GM19395 (cell line): Measurements from ENCODE around the gene HCN4.

Source experiments
- ATAC-seq: cut with Tn5 transposase; IDR thresholded peaks from one replicate; pipeline ENCODE4 v1.9.1; 2021; ENCODE audit warnings: mild to moderate bottlenecking, moderate library complexity; ENCODE audit not compliant: unreplicated experiment

Gene HCN4

DNA sequence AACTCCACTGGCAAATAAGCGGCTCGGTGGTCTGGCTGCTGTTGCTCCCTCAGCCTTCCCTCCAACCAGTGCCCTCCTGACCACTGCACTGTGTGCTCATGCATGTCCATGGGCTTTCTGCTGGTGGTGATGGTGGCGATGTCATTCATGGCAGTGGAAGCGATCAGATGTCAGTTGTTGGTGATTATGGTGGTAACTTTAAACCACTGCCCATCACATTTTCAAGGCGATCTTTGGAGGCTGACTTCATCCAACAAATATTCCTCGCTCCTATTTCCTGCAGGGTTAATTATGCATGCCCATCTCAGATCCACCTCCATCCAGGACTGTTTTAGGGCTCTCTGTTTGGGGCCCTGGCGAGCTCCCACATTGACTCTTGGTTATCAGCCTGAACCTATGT is 13.4 kb upstream of the HCN4 start:
- ATAC-seq, result no peak

GRCh38 chr15:73380661-73381060 is 11.9 kb upstream of the HCN4 start:
- no peak for ATAC-seq

GRCh38 chr15:73378089-73378488 is 9.3 kb upstream of the HCN4 start:
- no peak for ATAC-seq

- no peak for ATAC-seq
Measured at GRCh38 chr15:73375755-73376305, 7.1 kb upstream of the HCN4 start.

GRCh38 chr15:73375012-73375411 is 6.3 kb upstream of the HCN4 start:
- no peak for ATAC-seq

DNA sequence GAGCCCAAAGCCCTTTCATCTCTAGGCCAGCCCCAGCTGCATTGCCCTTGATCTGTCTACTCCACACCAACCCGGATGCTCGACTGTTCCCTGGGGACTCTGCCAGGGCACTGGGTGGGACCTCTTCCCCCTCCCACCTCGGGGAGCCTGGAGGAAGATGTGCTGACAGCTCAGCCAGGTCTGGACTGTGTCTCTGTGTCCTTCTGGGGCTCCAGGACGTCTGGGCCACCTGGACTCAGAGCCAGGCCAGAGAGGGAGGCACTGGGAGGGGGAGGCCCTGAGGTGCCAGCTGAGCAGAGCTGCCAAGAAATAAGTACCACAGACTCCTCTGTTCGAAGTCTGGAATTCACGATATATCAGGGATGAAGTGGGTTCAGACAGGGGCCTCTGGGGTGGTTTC is 5.8 kb upstream of the HCN4 start:
- no peak for ATAC-seq

GRCh38 chr15:73373221-73373620 is 4.5 kb upstream of the HCN4 start:
- ATAC-seq, result no peak

DNA sequence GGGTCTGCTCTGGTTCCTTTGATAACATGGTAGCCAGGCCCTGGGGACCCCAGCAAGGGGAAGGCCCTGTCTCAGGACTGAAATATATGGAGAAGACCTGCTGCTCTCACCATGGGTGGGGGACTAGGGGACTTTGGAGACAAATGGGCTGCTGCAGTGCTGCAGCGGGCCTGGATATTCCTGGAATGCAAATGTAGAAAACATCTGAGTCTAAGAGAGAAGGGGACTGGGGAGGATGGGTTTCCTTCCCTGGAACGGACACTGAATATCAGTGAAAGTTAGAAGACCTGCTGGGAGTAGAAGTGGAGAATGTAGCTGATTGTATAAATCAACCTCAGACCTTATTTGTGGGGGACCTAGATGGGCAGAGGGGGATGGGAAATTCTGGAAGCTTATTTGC is 3.1 kb upstream of the HCN4 start:
- no peak for ATAC-seq

GRCh38 chr15:73370151-73370550 is 1.4 kb upstream of the HCN4 start:
- no peak for ATAC-seq

GRCh38 chr15:73369154-73369694 is 466 bp upstream of the HCN4 start:
- no peak for ATAC-seq

DNA sequence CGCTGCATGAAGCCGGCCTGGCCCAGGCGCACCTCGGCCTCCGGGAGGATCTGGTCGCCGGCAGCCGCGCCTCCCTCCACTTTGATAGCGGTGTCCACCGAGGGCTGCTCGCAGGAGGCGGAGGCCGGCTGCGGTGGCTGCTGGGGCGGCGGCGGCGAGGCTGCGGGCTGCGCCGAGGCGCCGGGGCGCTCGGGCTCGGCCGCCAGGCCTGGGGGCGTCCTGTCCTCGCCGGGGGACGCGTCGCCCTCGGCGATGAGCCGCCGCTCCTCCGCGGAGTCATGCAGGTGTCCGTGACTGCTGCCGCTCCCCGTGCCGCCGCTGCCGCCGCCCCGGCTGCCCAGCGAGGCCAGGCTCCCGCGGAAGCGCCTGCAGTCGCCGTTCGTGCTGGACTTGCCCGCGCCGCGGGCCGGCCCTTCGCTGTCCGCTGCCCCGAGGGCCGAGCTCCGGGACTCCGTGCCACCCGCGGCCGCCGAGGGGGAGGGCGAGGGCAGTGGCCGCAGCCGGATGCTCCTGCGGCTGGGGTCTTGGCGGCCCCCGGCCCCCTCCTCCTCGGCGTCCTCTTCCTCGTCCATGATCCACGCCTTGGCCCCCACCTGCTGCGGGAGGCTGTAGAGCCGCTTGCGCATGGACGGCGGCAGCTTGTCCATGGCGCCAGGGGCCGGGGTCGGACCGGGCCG is 996 bp downstream of the HCN4 start:
- no peak for ATAC-seq

DNA sequence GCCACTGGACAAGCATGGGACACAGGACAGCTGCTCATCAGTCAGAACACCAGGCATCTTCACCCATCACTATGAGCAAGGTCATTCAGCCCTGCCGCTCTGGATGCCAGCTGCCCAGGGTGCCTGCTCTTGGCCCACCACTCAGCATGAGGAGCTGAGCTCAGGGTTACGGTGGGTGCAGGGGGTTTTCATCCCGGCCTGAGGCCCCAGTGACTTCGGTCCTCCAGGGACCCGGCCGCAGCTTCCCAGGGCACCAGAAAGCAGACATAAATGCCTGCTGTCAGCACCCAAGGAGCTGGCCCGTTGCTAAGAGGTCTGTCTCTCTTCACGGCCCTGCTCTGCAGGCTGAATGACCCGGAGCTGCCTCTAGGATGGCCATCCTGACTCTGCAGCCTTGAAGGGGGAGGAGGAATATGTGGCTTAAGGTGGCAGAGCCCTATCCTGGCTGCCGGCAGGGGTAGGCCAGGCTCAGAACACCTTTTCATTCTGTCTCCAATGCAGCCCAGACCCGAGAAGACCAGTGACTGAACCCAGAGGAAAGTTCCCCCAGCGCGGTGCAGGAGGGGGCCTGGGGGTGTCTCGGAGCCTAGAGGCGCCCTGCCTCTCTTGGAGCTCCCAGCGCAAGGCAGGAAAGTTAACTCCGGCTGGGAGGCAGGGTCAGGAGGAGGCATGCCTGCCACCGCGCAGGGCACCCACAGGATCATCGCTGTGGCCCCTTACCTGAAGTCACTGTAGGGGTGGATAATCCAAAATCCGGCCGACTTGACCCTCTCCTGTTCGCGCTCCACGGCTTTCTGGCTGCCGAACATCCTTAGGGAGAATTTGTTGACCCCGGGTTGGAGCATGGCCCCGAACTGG is 1.8 kb downstream of the HCN4 start:
- no peak for ATAC-seq

- no peak for ATAC-seq
Measured at GRCh38 chr15:73364070-73364469, 4.7 kb downstream of the HCN4 start.

DNA sequence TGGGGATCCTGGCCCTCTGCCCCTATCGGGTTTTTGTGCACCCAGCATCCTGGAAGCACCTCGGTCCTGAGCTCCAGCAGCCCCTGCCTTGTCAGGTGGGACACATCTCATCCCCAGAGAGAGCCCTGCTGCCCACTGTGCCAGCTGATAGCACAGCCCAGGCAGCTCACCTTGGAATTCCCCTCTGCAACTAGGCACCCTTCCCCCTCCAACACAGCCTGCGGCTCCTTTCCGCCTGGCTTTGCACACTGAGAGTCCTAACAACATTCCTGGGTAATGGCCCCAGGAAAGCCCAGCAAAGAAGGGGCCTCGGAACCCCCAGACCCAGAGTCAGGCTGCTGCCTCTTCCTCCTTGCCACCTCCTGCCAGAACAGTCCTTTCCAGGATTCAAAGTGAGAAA is 5.9 kb downstream of the HCN4 start:
- ATAC-seq, result no peak

- no peak for ATAC-seq
Measured at GRCh38 chr15:73361337-73361736, 7.4 kb downstream of the HCN4 start.

GRCh38 chr15:73359651-73360050 is 9.1 kb downstream of the HCN4 start:
- ATAC-seq, result no peak

GRCh38 chr15:73357999-73358665 is 10.6 kb downstream of the HCN4 start:
- ATAC-seq, result no peak

GRCh38 chr15:73355612-73356265 is 13.0 kb downstream of the HCN4 start:
- no peak for ATAC-seq

DNA sequence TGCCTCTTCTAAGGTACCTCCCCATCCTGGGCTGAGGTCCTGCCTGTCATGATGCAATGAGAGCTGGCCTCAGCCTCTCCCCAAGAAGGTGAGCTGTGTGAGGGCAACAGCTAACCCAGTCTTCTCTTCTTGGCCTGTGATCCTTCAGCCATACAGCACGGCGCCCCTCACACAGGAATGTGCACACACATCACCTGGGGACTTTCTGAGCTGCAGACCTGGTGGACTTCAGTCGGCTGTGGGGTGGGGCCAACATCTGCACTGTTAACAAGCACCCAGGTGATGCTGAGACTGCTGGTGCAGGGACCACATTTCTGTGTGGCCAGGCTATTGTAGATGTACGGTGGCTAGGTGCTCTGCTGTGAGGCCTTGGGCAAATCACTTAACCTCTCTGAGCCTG is 14.5 kb downstream of the HCN4 start:
- ATAC-seq, result no peak

- ATAC-seq, result no peak
Measured at GRCh38 chr15:73353734-73354133, 15.0 kb downstream of the HCN4 start.

GRCh38 chr15:73352082-73352481 is 16.7 kb downstream of the HCN4 start:
- ATAC-seq, result no peak
